Measurements from ENCODE around the gene HACD2.

Gene HACD2

DNA sequence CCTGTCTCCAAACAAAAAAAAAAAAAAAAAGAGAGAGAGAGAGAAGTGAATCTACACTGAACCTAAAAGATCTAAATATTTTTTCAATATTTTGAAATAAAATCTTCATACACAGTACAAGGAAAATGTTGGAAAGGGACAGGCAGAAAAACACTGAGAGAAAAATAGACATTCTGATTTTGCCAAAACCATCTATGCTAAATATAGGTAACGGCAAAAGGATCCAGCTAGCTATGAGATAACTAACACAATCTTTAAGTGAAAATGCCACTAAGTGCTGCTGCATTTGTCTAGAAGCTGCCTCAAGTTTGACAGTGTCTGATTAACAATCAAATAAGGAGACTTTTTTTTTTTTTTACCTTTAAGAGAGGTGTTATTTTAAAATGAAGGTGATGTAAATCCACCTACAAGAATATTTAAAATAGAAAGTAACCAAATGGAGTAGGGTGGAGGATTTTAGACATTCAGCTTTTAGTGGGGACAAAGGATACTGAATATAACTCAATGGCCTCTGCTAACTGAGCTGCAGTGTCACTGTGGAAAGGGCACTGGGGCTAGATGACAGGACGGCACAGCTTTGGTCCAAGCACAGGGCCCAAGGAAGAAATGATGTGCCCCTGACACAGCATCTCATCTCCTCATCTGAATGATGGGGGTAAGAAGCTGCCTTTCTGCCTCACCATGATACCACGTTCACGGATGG lies 62.4 kb downstream of the HACD2 start:
- Histone ChIP-seq H3K4me2 (ENCODE audit: low read depth, low read length, poor library complexity, severe bottlenecking) (no peak overlapping the region), H3F3A (ENCODE audit: low read depth) (no peaks in the 10 kb centered on the region), H3K79me2 (ENCODE audit: insufficient read depth, low read length) (no peaks in the 10 kb centered on the region), H3K36me3 (ENCODE audit: insufficient read depth, low read length) (peaks cover 40% of the 10 kb centered on the region; the same call in 1 of the 2 replicates), H3K9ac (ENCODE audit: low read depth, low read length, poor library complexity, severe bottlenecking) (no peak overlapping the region), H3K9me3 (ENCODE audit: insufficient read depth, low read depth, low read length) (no peaks in the 10 kb centered on the region), H2AFZ (ENCODE audit: low read length) (no peak overlapping the region), H4K20me1 (ENCODE audit: insufficient read depth, low read length, poor library complexity, severe bottlenecking) (no peaks in the 10 kb centered on the region), H3K4me3 (ENCODE audit: low read length, poor library complexity, severe bottlenecking) (no peak overlapping the region), H3K27me3 (ENCODE audit: insufficient read depth, low read length, poor library complexity, severe bottlenecking) (no peaks in the 10 kb centered on the region), H3K9me2 (replicated peaks; ENCODE audit: low read depth, low read length) (no peaks in the 10 kb centered on the region), H3K4me1 (ENCODE audit: insufficient read depth, low read length, poor library complexity, severe bottlenecking) (peaks cover 10% of the 10 kb centered on the region)
- no peak for TF ChIP-seq EZH2phosphoT487 (IDR thresholded peaks at IDR 0.05; ENCODE audit: borderline replicate concordance)
- TF ChIP-seq, protein P1, sequence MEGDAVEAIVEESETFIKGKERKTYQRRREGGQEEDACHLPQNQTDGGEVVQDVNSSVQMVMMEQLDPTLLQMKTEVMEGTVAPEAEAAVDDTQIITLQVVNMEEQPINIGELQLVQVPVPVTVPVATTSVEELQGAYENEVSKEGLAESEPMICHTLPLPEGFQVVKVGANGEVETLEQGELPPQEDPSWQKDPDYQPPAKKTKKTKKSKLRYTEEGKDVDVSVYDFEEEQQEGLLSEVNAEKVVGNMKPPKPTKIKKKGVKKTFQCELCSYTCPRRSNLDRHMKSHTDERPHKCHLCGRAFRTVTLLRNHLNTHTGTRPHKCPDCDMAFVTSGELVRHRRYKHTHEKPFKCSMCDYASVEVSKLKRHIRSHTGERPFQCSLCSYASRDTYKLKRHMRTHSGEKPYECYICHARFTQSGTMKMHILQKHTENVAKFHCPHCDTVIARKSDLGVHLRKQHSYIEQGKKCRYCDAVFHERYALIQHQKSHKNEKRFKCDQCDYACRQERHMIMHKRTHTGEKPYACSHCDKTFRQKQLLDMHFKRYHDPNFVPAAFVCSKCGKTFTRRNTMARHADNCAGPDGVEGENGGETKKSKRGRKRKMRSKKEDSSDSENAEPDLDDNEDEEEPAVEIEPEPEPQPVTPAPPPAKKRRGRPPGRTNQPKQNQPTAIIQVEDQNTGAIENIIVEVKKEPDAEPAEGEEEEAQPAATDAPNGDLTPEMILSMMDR (conservative IDR thresholded peaks at IDR 0.05; ENCODE audit: low read length): no peak

DNA sequence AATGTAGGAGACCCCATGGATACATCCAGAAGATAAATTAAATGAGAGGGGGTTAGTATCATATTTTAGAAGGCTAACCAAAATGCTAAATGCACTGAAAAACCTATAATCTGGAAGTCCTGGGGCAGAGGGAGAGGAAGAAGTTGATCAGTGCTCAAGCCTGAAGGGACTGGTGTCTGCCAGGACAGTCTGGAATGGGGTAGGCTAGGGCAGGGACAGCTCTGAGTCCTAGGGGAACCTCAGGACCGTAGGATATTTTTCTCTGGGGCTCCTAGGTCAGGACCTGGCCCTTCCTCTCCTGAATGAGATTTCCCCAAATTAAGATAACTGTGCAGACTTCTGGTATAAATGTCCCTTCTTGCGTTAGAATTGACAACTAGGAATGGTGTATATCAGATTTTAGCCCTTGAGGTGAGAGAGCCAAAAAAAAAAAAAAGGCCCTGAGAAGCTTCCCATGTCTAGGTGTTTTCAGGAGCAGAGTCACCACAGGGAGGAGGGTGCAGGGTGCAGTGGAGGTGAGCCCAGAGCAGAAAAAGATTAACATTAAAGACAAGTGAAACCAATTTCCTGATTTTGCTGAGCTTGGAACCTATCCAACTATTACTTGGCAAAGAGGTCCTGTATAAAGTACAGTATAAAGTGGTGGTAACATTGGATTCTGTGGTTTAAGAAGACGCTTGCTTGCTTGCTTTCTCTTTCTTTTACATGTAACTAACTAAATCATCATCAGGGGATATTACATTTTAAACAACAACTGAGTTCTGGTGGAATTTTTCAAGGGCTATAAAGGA lies 63.5 kb downstream of the HACD2 start:
- H3K9ac ChIP-seq (ENCODE audit: low read depth, low read length, poor library complexity, severe bottlenecking): no peak overlapping the region
- TF ChIP-seq EZH2phosphoT487 (IDR thresholded peaks at IDR 0.05; ENCODE audit: borderline replicate concordance): no peak
- TF ChIP-seq, protein P1 (conservative IDR thresholded peaks at IDR 0.05; ENCODE audit: low read length): no peak
- H3K27me3 ChIP-seq (ENCODE audit: insufficient read depth, low read length, poor library complexity, severe bottlenecking): no peaks in the 10 kb centered on the region
- no peak overlapping the region for H3K4me3 ChIP-seq (ENCODE audit: low read length, poor library complexity, severe bottlenecking)
- H3K9me3 ChIP-seq (ENCODE audit: insufficient read depth, low read depth, low read length): no peaks in the 10 kb centered on the region
- peak overlapping the region; percentile 18 for H3K4me2 ChIP-seq (ENCODE audit: low read depth, low read length, poor library complexity, severe bottlenecking)
- H3K4me1 ChIP-seq (ENCODE audit: insufficient read depth, low read length, poor library complexity, severe bottlenecking): peaks cover 10% of the 10 kb centered on the region
- H3K79me2 ChIP-seq (ENCODE audit: insufficient read depth, low read length): no peaks in the 10 kb centered on the region
- no peak overlapping the region for H2AFZ ChIP-seq (ENCODE audit: low read length)
- H3F3A ChIP-seq (ENCODE audit: low read depth): no peaks in the 10 kb centered on the region
- no peaks in the 10 kb centered on the region for H4K20me1 ChIP-seq (ENCODE audit: insufficient read depth, low read length, poor library complexity, severe bottlenecking)
- peaks cover 29% of the 10 kb centered on the region; the same call in 1 of the 2 replicates for H3K36me3 ChIP-seq (ENCODE audit: insufficient read depth, low read length)
- no peaks in the 10 kb centered on the region for H3K9me2 ChIP-seq (replicated peaks; ENCODE audit: low read depth, low read length)

DNA sequence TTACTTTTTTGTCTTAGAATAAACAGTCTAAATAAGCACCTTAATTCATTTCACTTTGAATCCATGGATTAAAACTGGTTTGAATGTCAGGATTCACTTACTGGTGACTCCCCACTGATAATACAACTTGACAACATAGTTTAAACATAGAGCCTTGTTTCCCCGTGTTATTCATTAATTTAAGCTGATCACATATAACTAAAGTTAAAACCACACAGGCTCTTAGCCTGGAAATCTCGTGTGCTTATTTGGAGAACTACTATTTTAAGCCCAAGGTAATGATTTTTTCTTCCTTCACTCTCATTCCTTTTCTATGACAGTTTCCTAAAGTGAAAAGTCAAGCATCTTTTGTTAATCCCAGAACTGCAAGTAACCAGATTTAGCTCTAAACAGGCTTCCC lies 64.2 kb downstream of the HACD2 start:
- Histone ChIP-seq H3F3A (ENCODE audit: low read depth) (no peaks in the 10 kb centered on the region), H3K9me3 (ENCODE audit: insufficient read depth, low read depth, low read length) (no peaks in the 10 kb centered on the region), H2AFZ (ENCODE audit: low read length) (no peak overlapping the region), H3K27me3 (ENCODE audit: insufficient read depth, low read length, poor library complexity, severe bottlenecking) (no peaks in the 10 kb centered on the region), H3K4me1 (ENCODE audit: insufficient read depth, low read length, poor library complexity, severe bottlenecking) (peaks cover 10% of the 10 kb centered on the region), H3K4me3 (ENCODE audit: low read length, poor library complexity, severe bottlenecking) (no peak overlapping the region), H4K20me1 (ENCODE audit: insufficient read depth, low read length, poor library complexity, severe bottlenecking) (no peaks in the 10 kb centered on the region), H3K9ac (ENCODE audit: low read depth, low read length, poor library complexity, severe bottlenecking) (no peak overlapping the region), H3K79me2 (ENCODE audit: insufficient read depth, low read length) (no peaks in the 10 kb centered on the region), H3K4me2 (ENCODE audit: low read depth, low read length, poor library complexity, severe bottlenecking) (no peak overlapping the region), H3K9me2 (replicated peaks; ENCODE audit: low read depth, low read length) (no peaks in the 10 kb centered on the region), H3K36me3 (ENCODE audit: insufficient read depth, low read length) (peaks cover 22% of the 10 kb centered on the region; the same call in 1 of the 2 replicates)
- TF ChIP-seq, protein P1 (conservative IDR thresholded peaks at IDR 0.05; ENCODE audit: low read length): no peak
- TF ChIP-seq EZH2phosphoT487 (IDR thresholded peaks at IDR 0.05; ENCODE audit: borderline replicate concordance): no peak
